Activated T-cell treated with anti-CD3 and anti-CD28 coated beads for 4 hours (primary cell): ENCODE measurements around the gene SETMAR.

ENCODE experiments used
- DNase-seq: peaks from one replicate; pipeline ENCODE4 v3.0.0-alpha.2; 2020

Gene SETMAR

DNA sequence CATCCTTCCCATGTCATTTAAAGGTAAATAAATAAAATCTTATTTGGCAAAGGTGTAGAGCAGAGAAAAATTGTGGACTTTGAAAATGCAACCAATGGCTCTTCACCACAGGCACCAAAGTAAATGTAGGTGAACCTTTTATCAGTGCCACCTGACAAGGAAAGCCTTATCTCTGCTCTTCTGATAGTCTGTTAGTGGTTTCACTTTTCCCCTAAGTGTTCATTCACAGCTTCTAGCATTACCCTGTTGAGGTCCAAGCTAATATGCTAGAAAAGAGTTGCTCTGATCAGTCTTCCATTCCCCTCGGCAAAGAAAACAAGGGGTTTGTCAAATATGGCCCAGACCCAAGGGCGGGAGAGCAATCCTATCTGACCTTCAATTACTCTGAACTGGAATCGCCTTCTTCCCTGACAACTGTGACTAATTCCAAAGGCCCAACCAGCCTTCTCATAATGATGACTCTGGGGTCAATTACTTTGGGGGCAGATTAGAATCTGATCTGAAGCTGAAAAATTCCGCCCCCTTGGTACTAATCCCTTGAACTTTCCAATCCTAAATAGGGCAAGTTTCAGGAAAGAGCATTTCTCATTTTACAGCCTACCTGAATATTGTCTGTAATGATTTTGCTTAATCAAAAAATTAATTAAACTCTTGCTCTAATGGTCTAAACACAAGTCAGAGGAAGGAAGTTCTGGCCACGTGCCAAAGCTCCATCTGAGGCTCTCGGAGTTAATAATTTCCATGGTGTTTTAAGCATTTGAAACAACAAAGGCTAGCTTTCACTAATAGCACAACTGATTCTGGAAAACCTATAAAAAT, 52.4 kb downstream of the SETMAR start:
- no peak for DNase-seq

DNA sequence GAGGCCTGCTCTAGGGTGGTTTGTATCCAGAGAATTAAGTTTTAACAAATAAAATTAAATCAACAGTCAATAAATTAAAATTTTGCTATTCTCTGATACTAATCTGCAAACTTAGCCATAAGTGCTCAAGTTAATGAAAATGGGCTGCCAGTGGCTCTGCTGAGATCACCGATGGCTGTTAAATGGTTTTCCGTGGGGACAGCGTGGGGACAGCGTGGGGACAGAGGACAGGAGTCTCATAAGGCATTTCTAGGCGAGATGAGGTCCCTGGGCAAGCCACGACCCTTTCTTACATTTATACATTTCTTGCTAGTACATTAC, 53.0 kb downstream of the SETMAR start:
- DNase-seq = no peak

DNA sequence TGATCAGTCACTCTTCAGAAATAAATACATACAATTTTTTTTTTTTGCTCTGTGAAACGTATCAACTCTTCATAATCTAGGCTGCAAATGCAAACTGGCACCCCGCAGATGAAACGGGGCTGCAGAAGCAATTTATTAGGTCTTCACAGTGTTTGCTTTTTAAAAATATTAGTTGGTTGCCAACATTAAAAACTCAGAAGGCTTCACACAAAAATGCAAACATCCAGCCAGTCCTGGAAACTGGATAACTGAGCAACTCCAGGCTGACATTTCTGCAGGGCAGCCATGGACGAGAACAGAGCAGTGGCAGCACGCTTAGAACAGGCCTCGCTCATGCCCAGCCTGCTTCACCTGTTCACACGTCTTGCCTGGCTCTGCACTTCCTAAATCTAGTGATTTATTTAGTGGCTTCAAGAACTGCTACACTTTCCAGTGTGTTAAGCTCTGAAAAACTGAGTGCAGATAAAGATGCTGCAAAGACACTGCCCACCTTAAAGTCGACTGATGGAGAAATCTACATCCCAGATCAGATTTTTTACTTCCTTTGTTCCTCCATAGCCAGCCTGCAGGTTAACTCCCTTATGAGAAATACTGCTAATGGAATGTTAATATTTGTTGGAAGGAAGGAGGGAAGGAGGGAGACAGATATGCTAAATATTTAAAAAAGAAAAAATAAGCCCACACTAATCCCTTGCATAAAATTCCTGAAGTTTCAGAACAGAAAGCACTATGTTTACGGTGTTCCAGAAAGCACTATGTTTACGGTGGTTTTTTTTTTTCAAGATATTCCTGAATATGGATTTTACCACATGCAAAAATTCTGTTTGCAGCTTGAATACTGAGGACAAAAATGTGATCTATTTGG, 53.6 kb downstream of the SETMAR start:
- no peak for DNase-seq

DNA sequence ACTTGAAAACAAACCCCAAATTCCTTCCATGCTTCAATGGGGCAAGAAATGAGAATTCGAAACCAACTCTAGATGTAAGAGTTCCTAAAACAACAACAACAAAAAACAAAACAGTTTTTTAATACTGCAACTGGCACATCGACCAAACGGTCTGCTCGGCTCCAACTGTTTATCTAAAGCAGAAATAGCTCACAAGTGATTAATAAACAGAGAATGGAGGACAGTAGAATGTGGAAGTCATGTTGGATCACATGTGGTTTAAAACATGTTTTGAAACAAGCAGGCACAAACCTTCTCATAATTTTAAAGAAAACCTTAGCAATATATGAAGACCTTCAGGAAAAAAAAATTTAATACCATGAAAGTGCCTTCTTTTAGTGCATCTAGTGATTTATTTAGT, 55.1 kb downstream of the SETMAR start:
- no peak for DNase-seq

DNA sequence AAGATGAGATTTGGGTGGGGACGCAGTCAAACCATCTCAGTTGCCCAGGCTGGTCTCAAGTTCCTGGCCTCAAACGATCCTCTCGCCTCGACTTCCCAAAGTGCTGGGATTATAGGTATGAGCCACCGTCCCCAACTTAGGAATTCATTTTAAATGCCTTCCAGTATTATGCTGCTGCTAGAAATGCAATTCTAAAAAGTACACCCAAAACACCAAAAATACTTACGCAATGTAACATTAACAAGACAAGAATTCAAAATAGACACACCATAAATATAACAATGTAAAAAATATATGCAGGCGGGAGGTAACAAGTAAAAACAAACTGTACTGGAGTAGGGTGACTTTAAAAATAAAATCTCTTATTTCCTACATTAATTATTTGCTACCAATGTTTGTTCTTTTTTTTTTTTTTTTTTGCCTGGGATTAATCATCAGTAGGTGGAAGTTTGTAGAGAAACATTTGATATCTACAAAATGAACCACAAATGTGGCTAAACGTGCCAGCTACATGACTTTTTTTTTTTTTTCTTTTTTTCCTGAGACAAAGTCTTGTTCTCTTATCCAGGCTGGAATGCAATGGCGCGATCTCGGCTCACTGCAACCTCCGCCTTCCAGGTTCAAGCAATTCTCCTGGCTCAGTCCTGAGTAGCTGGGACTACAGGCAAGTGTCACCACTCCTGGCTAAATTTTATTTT, 56.8 kb downstream of the SETMAR start:
- DNase-seq = no peak

DNA sequence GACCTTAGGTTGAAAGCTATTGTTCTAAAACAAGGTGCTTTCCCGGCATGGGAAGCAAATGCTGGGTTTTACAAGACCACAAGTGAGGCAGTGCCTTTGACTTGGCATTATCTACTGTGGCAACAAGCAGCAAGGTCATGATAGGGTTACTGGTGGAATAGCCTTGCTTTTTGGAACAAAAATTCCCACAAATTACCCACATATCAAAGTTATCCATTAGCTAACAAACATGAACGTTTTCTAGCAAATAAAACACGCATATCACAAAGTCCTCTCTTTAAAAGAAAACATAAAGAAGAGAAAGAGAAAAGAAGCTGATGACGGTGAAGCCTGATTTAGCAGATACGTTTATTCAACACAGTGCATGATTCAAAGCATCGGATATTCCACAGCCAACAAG, 57.6 kb downstream of the SETMAR start:
- DNase-seq = no peak

DNA sequence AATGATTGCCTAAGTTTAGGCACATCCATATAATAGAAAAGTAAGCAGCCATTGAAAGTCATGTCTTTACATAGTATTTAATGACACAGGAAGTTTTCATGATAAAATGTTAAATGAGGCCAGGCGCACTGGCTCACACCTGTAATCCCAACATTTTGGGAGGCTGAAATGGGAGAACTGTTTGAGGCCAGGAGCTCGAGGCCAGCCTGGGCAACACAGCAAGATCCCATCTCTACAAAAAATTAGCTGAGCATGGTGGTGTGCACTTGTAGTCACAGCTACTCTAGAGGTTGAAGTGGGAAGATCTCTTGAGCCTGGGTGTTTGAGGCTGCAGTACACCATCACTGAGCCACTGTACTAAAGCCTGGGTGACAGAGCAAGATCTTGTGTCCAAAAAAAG, 59.4 kb downstream of the SETMAR start:
- no peak for DNase-seq
